ENCODE data around the gene KPNA4.
A peak's percentile ranks its signal among the peaks of the same experiment; 100 is the strongest.

KPNA4 gene

DNA sequence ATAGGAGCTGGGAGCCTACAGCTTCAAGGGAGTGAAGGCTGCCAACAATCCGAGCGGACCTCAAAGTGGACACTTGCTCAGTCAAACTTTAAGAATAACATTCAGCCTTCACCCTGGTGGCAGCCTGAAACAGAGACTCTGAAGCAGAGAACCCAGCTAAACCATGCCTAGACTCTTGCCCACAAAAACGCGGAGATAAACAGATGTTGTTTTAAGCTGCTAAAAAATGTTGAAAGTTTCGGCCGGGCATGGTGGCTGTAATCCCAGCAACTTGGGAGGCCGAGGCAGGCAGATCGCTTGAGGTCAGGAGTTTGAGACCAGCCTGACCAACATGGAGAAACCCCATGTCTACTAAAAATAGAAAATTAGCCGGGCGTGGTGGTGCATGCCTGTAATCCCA is 86.0 kb downstream of the KPNA4 start:
- TF ChIP-seq, protein P1, sequence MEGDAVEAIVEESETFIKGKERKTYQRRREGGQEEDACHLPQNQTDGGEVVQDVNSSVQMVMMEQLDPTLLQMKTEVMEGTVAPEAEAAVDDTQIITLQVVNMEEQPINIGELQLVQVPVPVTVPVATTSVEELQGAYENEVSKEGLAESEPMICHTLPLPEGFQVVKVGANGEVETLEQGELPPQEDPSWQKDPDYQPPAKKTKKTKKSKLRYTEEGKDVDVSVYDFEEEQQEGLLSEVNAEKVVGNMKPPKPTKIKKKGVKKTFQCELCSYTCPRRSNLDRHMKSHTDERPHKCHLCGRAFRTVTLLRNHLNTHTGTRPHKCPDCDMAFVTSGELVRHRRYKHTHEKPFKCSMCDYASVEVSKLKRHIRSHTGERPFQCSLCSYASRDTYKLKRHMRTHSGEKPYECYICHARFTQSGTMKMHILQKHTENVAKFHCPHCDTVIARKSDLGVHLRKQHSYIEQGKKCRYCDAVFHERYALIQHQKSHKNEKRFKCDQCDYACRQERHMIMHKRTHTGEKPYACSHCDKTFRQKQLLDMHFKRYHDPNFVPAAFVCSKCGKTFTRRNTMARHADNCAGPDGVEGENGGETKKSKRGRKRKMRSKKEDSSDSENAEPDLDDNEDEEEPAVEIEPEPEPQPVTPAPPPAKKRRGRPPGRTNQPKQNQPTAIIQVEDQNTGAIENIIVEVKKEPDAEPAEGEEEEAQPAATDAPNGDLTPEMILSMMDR (IDR thresholded peaks at IDR 0.05; ENCODE audit: low read depth, low read length) = no peak
- H3K4me3 ChIP-seq (replicated peaks in 1 of 2; ENCODE audit: low read depth in 2 of 2, low read length in 2 of 2) = no peak overlapping the region
- DNase-seq (ENCODE audit: low read depth in 2 of 2) = no peak

- DNase-seq (ENCODE audit: low read depth in 2 of 2) = peak; percentile 44 to 76
- TF ChIP-seq, protein P1 (IDR thresholded peaks at IDR 0.05; ENCODE audit: low read depth, low read length) = no peak
- no peak overlapping the region for H3K4me3 ChIP-seq (replicated peaks in 1 of 2; ENCODE audit: low read depth in 2 of 2, low read length in 2 of 2)
Observed at GRCh38 chr3:160478338-160478737, 87.0 kb downstream of the KPNA4 start.

DNA sequence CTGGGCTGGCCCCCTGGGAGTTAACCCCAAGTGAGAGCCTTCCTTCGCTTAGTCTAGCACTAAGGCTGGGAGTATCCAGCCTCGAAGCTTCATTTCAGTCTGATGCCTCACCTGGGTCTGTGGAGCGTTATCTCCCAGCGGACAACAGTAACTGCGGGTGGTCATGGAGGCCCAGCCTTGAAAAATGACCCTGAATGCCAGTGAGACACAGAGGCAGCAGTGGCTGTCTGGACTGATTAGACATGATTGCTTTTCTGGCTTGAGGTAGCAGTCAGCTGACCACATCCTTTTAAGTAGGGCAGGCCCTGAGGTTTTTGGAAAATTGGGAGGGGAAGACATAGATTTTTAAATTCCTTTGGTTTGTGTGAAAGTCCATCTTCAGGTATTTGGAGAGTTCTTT is 87.6 kb downstream of the KPNA4 start:
- TF ChIP-seq, protein P1 (IDR thresholded peaks at IDR 0.05; ENCODE audit: low read depth, low read length) = no peak
- H3K4me3 ChIP-seq (replicated peaks in 1 of 2; ENCODE audit: low read depth in 2 of 2, low read length in 2 of 2) = no peak overlapping the region
- DNase-seq (ENCODE audit: low read depth in 2 of 2) = no peak

DNA sequence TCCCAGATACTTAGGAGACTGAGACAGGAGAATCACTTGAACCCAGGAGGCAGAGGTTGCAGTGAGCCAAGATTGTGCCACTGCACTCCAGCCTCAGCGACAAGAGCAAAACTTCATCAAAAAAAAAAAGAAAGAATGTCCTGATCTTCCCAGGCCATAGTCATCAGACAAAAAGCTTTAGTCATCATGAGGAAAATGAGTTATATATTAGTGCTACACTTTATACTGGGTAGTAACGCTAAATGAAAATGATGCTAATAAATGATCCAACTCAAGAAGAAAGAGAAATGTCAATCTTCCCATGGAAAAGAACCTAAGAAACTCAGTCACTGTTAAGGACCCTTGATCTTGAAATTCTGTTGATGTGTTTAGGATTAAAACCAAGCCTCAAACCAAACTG is 89.5 kb downstream of the KPNA4 start:
- peak in 1 of 2 donors; percentile 46 for DNase-seq (ENCODE audit: low read depth in 2 of 2)
- no peak overlapping the region for H3K4me3 ChIP-seq (replicated peaks in 1 of 2; ENCODE audit: low read depth in 2 of 2, low read length in 2 of 2)
- TF ChIP-seq, protein P1 (IDR thresholded peaks at IDR 0.05; ENCODE audit: low read depth, low read length) = no peak

GRCh38 chr3:160475153-160475552 is 90.2 kb downstream of the KPNA4 start:
- H3K4me3 ChIP-seq (replicated peaks in 1 of 2; ENCODE audit: low read depth in 2 of 2, low read length in 2 of 2) = no peak overlapping the region
- DNase-seq (ENCODE audit: low read depth in 2 of 2) = no peak
- TF ChIP-seq, protein P1 (IDR thresholded peaks at IDR 0.05; ENCODE audit: low read depth, low read length) = no peak

GRCh38 chr3:160474416-160474838 is 90.9 kb downstream of the KPNA4 start:
- DNase-seq (ENCODE audit: low read depth in 2 of 2) = peak; percentile 40 to 64
- H3K4me3 ChIP-seq (replicated peaks in 1 of 2; ENCODE audit: low read depth in 2 of 2, low read length in 2 of 2) = no peak overlapping the region
- TF ChIP-seq, protein P1 (IDR thresholded peaks at IDR 0.05; ENCODE audit: low read depth, low read length) = no peak

GRCh38 chr3:160473978-160474377 is 91.4 kb downstream of the KPNA4 start:
- TF ChIP-seq, protein P1 (IDR thresholded peaks at IDR 0.05; ENCODE audit: low read depth, low read length) = no peak
- H3K4me3 ChIP-seq (replicated peaks in 1 of 2; ENCODE audit: low read depth in 2 of 2, low read length in 2 of 2) = no peak overlapping the region
- DNase-seq (ENCODE audit: low read depth in 2 of 2) = peak; percentile 86 to 95
